Bronchial epithelial cell (primary cell): Measurements from ENCODE around the gene MAB21L3. TPM values are rescaled to one million over a fixed set of nuclear protein-coding genes. Genes with fewer than 3 reads are reported as not detected.

Experiments
- DNase-seq: peaks from one replicate; pipeline ENCODE4 v3.0.0-alpha.2; 2010; ENCODE audit warnings: low read depth
- FAIRE-seq: peaks from 2 replicates; lab custom pipeline; 2011; peaks lifted over from hg19 to GRCh38; lab: Jason Lieb, UNC
- H3K27me3 ChIP-seq: 2 replicates; pipeline ENCODE4 v1.5.1; 2011; ENCODE audit warnings: low read length; ENCODE audit not compliant: control insufficient read depth, insufficient read depth
- H3K36me3 ChIP-seq: 2 replicates; pipeline ENCODE4 v1.5.1; 2011; ENCODE audit warnings: low read length; ENCODE audit not compliant: control insufficient read depth, insufficient read depth
- H3K4me3 ChIP-seq: 2 replicates; pipeline ENCODE4 v1.5.1; 2011; ENCODE audit warnings: mild to moderate bottlenecking, low read depth, low read length, control low read depth
- CTCF ChIP-seq: IDR thresholded peaks from 2 replicates; pipeline ENCODE4 v1.5.1; 2011; ENCODE audit warnings: mild to moderate bottlenecking, moderate library complexity, low read length, control low read depth, inconsistent platforms; ENCODE audit not compliant: insufficient read depth, severe bottlenecking
- total RNA-seq: library from RNA; depleted of rRNA; stranded (reverse); fragments of >200 nt; gene quantifications from 2 replicates; pipeline ENCODE4 v1.2.1, GENCODE V29; 2014

The MAB21L3 gene
- total RNA-seq, 1 donor from 2014 or later, result 0.53 TPM

- DNase-seq (no peak), FAIRE-seq (no peak)
- no peak for TF ChIP-seq CTCF
- H3K4me3 ChIP-seq, result no peak overlapping the region
- H3K36me3 ChIP-seq, result no peaks in the 10 kb centered on the region
- H3K27me3 ChIP-seq, result no peaks in the 10 kb centered on the region
These were observed 20.1 kb upstream of the MAB21L3 start for GRCh38 chr1:116091083-116091482.

GRCh38 chr1:116092752-116093489 is 18.3 kb upstream of the MAB21L3 start:
- TF ChIP-seq CTCF, result no peak
- Histone ChIP-seq H3K27me3 (no peaks in the 10 kb centered on the region), H3K4me3 (no peak overlapping the region), H3K36me3 (no peaks in the 10 kb centered on the region)
- no peak for FAIRE-seq
- DNase-seq, result no peak

GRCh38 chr1:116095027-116095426 is 16.2 kb upstream of the MAB21L3 start:
- no peaks in the 10 kb centered on the region for H3K36me3 ChIP-seq
- H3K27me3 ChIP-seq, result no peaks in the 10 kb centered on the region
- TF ChIP-seq CTCF, result no peak
- FAIRE-seq (no peak), DNase-seq (no peak)
- H3K4me3 ChIP-seq, result no peak overlapping the region

- no peaks in the 10 kb centered on the region for H3K36me3 ChIP-seq
- no peak for TF ChIP-seq CTCF
- H3K27me3 ChIP-seq, result no peaks in the 10 kb centered on the region
- H3K4me3 ChIP-seq, result no peak overlapping the region
- FAIRE-seq (no peak), DNase-seq (no peak)
These were observed 15.1 kb upstream of the MAB21L3 start for GRCh38 chr1:116096013-116096618.

- no peak overlapping the region for H3K4me3 ChIP-seq
- no peak for TF ChIP-seq CTCF
- no peak for FAIRE-seq
- H3K36me3 ChIP-seq, result no peaks in the 10 kb centered on the region
- H3K27me3 ChIP-seq, result no peaks in the 10 kb centered on the region
- DNase-seq, result no peak
These were observed 13.6 kb upstream of the MAB21L3 start for GRCh38 chr1:116097626-116098025.
